ENCODE results near the gene GRB10. TPM values are rescaled to one million over a fixed set of nuclear protein-coding genes. Genes with fewer than 3 reads are reported as not detected.

GRB10 gene
- total and polyA plus RNA-seq, 9 donors, result 10.0 to 93.3 (median 27.8) TPM

DNA sequence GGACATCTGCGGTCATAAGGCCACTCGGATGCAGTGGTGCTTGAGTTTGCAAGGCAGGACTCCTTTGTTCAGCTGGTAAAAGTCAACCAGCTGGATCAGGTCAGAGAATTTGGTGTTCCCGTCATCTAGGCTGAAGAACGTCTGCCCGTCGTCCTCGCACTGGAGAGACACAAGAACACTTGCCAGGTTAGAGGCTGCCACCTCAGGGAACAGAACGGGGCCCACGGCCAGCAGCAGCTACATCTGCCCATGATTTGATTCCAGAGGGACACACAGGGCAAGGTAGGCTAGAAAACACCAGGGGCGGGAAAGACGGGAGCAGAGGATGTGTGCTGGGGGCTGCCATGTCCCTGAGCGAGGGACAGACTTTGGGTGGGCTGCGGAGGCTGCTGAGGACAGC is 189.8 kb downstream of the GRB10 start:
- Histone ChIP-seq H3K9me3 (no peaks in the 10 kb centered on the region), H3K27me3 (no peaks in the 10 kb centered on the region), H3K27ac (no peak overlapping the region), H3K4me3 (no peak overlapping the region), H3K36me3 (no peaks in the 10 kb centered on the region), H3K4me1 (ENCODE audit: insufficient read depth) (peaks cover 3% of the 10 kb centered on the region)
- WGBS, 3 donors, result 92 to 97% (median 97%) methylated on average over 13 of the region's 13 CpGs
- no peak for DNase-seq
- intact Hi-C loops (cut with DNase I), result loop anchor here in 1 of 4 donors (10.0 kb wide), 1 partner anchor 62 kb away; no protein-coding TSS in a partner anchor
- TF ChIP-seq EP300 (IDR thresholded peaks at IDR 0.05) (no peak), POLR2A (IDR thresholded peaks at IDR 0.05) (no peak)
- TF ChIP-seq, protein P1, sequence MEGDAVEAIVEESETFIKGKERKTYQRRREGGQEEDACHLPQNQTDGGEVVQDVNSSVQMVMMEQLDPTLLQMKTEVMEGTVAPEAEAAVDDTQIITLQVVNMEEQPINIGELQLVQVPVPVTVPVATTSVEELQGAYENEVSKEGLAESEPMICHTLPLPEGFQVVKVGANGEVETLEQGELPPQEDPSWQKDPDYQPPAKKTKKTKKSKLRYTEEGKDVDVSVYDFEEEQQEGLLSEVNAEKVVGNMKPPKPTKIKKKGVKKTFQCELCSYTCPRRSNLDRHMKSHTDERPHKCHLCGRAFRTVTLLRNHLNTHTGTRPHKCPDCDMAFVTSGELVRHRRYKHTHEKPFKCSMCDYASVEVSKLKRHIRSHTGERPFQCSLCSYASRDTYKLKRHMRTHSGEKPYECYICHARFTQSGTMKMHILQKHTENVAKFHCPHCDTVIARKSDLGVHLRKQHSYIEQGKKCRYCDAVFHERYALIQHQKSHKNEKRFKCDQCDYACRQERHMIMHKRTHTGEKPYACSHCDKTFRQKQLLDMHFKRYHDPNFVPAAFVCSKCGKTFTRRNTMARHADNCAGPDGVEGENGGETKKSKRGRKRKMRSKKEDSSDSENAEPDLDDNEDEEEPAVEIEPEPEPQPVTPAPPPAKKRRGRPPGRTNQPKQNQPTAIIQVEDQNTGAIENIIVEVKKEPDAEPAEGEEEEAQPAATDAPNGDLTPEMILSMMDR (IDR thresholded peaks at IDR 0.05), result no peak

- intact Hi-C loops (cut with DNase I), result loop anchor here in 1 of 4 donors (10.0 kb wide), 1 partner anchor 63 kb away; no protein-coding TSS in a partner anchor
- Histone ChIP-seq H3K4me1 (ENCODE audit: insufficient read depth) (peaks cover 3% of the 10 kb centered on the region), H3K36me3 (no peaks in the 10 kb centered on the region), H3K9me3 (no peaks in the 10 kb centered on the region), H3K27ac (no peak overlapping the region), H3K4me3 (no peak overlapping the region), H3K27me3 (no peaks in the 10 kb centered on the region)
- TF ChIP-seq POLR2A (IDR thresholded peaks at IDR 0.05) (no peak), EP300 (IDR thresholded peaks at IDR 0.05) (no peak)
- TF ChIP-seq, protein P1 (IDR thresholded peaks at IDR 0.05), result no peak
- no peak for DNase-seq
- WGBS, 3 donors, result 87 to 90% (median 88%) methylated on average over 21 of the region's 21 CpGs
Observed at GRCh38 chr7:50591480-50592438, 190.9 kb downstream of the GRB10 start.

- 94 to 95% (median 95%) methylated on average over 5 of the region's 5 CpGs for WGBS, 3 donors
- intact Hi-C loops (cut with DNase I), result loop anchor here in 1 of 4 donors (10.0 kb wide), 1 partner anchor 64 kb away; no protein-coding TSS in a partner anchor
- TF ChIP-seq, protein P1 (IDR thresholded peaks at IDR 0.05), result no peak
- TF ChIP-seq EP300 (IDR thresholded peaks at IDR 0.05) (no peak), POLR2A (IDR thresholded peaks at IDR 0.05) (no peak)
- H3K27me3 ChIP-seq, result no peaks in the 10 kb centered on the region
- H3K4me1 ChIP-seq (ENCODE audit: insufficient read depth), result peaks cover 3% of the 10 kb centered on the region
- no peak overlapping the region for H3K4me3 ChIP-seq
- H3K36me3 ChIP-seq, result no peaks in the 10 kb centered on the region
- no peak overlapping the region for H3K27ac ChIP-seq
- no peak for DNase-seq
- no peaks in the 10 kb centered on the region for H3K9me3 ChIP-seq
Observed at GRCh38 chr7:50591098-50591479, 191.6 kb downstream of the GRB10 start.

DNA sequence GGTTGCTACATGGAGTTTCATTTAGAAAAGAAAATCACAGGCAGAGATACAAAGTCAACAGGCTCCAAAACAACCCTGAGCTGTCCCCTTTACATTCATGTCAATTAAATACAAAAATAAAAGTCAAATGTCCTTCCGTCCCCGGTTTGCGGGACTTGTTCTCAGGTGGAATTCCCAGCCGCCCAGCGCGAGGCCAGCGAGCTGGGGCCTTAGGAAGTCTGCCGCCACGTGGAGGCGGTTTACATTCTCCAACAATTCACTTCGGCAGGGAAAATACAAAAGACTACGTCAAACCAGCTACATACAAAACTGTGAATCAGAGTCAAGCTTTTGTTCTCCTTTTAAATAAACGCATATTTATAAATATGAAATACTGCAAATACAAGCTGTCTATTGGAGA is 192.2 kb downstream of the GRB10 start:
- DNase-seq, result no peak
- Histone ChIP-seq H3K9me3 (no peaks in the 10 kb centered on the region), H3K4me3 (no peak overlapping the region), H3K4me1 (ENCODE audit: insufficient read depth) (peaks cover 3% of the 10 kb centered on the region), H3K36me3 (no peaks in the 10 kb centered on the region), H3K27me3 (no peaks in the 10 kb centered on the region), H3K27ac (no peak overlapping the region)
- 94 to 97% (median 96%) methylated on average over 13 of the region's 13 CpGs for WGBS, 3 donors
- no peak for TF ChIP-seq EP300 (IDR thresholded peaks at IDR 0.05)
- no peak for TF ChIP-seq POLR2A (IDR thresholded peaks at IDR 0.05)
- TF ChIP-seq, protein P1 (IDR thresholded peaks at IDR 0.05), result no peak
- intact Hi-C loops (cut with DNase I), result loop anchor here in 1 of 4 donors (10.0 kb wide), 1 partner anchor 64 kb away; no protein-coding TSS in a partner anchor

Data from ovary (tissue), 9 donors.